HCT116 (cell line): ENCODE results near the gene RHBDL3. TPM values are rescaled to one million over a fixed set of nuclear protein-coding genes. Genes with fewer than 3 reads are reported as not detected.

Experiments used
- ATAC-seq: fragments of 200-7000 bp; cut with Tn5 transposase; 2 replicates; pipeline ENCODE4 v1.9.1; 2020; ENCODE audit warnings: mild to moderate bottlenecking, moderate library complexity
- BruUV-seq: library from RNA; stranded (reverse); fragments of 400-500 nt; replicated peaks from 2 replicates; lab custom pipeline; 2021; lab: Mats Ljungman, UMichigan
- CTCF ChIA-PET: fragments of 300-600 bp; sonication (Branson Sonifier 250); formaldehyde crosslinking; loops from one replicate; lab custom pipeline; 2021; ENCODE audit warnings: antibody characterized with exemption; lab: Charles Lee
- POLR2A ChIA-PET: fragments of 300-600, 350-600 bp; sonication (Branson Sonifier 250); formaldehyde crosslinking; loops from one replicate; lab custom pipeline; 2021; ENCODE audit warnings: antibody characterized with exemption; lab: Charles Lee
- RAD21 ChIA-PET, 2 experiments: fragments of 300-600 bp; sonication (Branson Sonifier 250); formaldehyde crosslinking; loops; one replicate each; lab custom pipeline; 2023; ENCODE audit warnings: low total read pairs in 2 of 2; ENCODE audit not compliant: uncharacterized antibody in 2 of 2, unreplicated experiment in 2 of 2, low non-redundant PET in 1 of 2; lab: Charles Lee
- DNase-seq: peaks from one replicate; pipeline ENCODE4 v3.0.0-alpha.2; 2010; ENCODE audit warnings: low read depth, low spot score
- H2AFZ ChIP-seq: fragments of 200-600 bp; shearing (Covaris generic), sonication (generic); 2 replicates; pipeline ENCODE4 v1.6.1; 2017; ENCODE audit warnings: low read depth, mixed run types, mixed read lengths, antibody characterized with exemption, low read length; ENCODE audit not compliant: poor library complexity, severe bottlenecking
- H3K27ac ChIP-seq: 2 replicates; pipeline ENCODE4 v1.5.1; 2012; ENCODE audit warnings: low read depth, low read length
- H3K27me3 ChIP-seq: fragments of 200-600 bp; sonication (generic); 2 replicates; pipeline ENCODE4 v1.6.1; 2016; ENCODE audit warnings: mixed run types, low read length, mixed read lengths; ENCODE audit not compliant: insufficient read depth
- H3K36me3 ChIP-seq, 2 experiments: fragments of 200-500 bp in 1 of 2; fragments of 200-600 bp in 1 of 2; sonication (Bioruptor generic) in 1 of 2; sonication (generic) in 1 of 2; 2 replicates each; pipeline versions ENCODE4 v1.5.1 to v1.6.1; 2014 to 2016; ENCODE audit warnings: low read length in 2 of 2, inconsistent platforms in 1 of 2, mixed read lengths in 1 of 2, mixed run types in 1 of 2; ENCODE audit not compliant: insufficient read depth in 2 of 2, control insufficient read depth in 1 of 2
- H3K4me1 ChIP-seq, 2 experiments: fragments of 200-600 bp in 1 of 2; sonication (generic) in 1 of 2; 2 replicates each; pipeline versions ENCODE4 v1.5.1 to v1.6.1; 2012 to 2017; ENCODE audit warnings: low read length in 2 of 2, inconsistent platforms in 1 of 2, mild to moderate bottlenecking in 1 of 2, mixed read lengths in 1 of 2, mixed run types in 1 of 2, moderate library complexity in 1 of 2; ENCODE audit not compliant: insufficient read depth in 2 of 2, control insufficient read depth in 1 of 2
- H3K4me2 ChIP-seq: fragments of 200-600 bp; sonication (generic); 2 replicates; pipeline ENCODE4 v1.6.1; 2017; ENCODE audit warnings: mixed run types, low read length, mixed read lengths
- H3K4me3 ChIP-seq, 2 experiments: fragments of 200-600 bp in 1 of 2; sonication (generic) in 1 of 2; replicated peaks in 1 of 2; 2 replicates each; pipeline ENCODE4 v1.5.1; 2011 to 2016; ENCODE audit warnings: low read length in 2 of 2, control low read depth in 1 of 2, low read depth in 1 of 2, mild to moderate bottlenecking in 1 of 2, mixed read lengths in 1 of 2, mixed run types in 1 of 2
- H3K79me2 ChIP-seq: fragments of 200-600 bp; sonication (generic); 2 replicates; pipeline ENCODE4 v1.6.1; 2017; ENCODE audit warnings: mild to moderate bottlenecking, mixed run types, low read length, moderate library complexity, mixed read lengths; ENCODE audit not compliant: insufficient read depth
- H3K9ac ChIP-seq: fragments of 200-600 bp; sonication (generic); 2 replicates; pipeline ENCODE4 v1.6.1; 2016; ENCODE audit warnings: low read length, mixed read lengths
- H3K9me2 ChIP-seq: fragments of 200-600 bp; sonication (generic), shearing (Covaris generic); 2 replicates; pipeline ENCODE4 v1.6.1; 2017; ENCODE audit warnings: mixed run types, mild to moderate bottlenecking, moderate library complexity; ENCODE audit not compliant: insufficient read depth
- H3K9me3 ChIP-seq, 2 experiments: fragments of 200-500 bp in 1 of 2; fragments of 200-600 bp in 1 of 2; sonication (Bioruptor generic) in 1 of 2; sonication (generic) in 1 of 2; 2 replicates each; pipeline ENCODE4 v1.6.1; 2014 to 2017; ENCODE audit warnings: low read length in 2 of 2, mixed read lengths in 2 of 2, inconsistent platforms in 1 of 2, low read depth in 1 of 2, mild to moderate bottlenecking in 1 of 2, mixed run types in 1 of 2, moderate library complexity in 1 of 2; ENCODE audit not compliant: control insufficient read depth in 1 of 2, insufficient read depth in 1 of 2
- H4K20me1 ChIP-seq: fragments of 200-600 bp; sonication (generic), shearing (Covaris generic); 2 replicates; pipeline ENCODE4 v1.6.1; 2017; ENCODE audit warnings: mixed run types, mild to moderate bottlenecking, moderate library complexity; ENCODE audit not compliant: insufficient read depth
- CEBPB ChIP-seq: IDR thresholded peaks from 2 replicates; pipeline ENCODE4 v1.6.1; 2012; ENCODE audit warnings: low read depth
- EGR1 ChIP-seq: IDR thresholded peaks from 2 replicates; pipeline ENCODE4 v1.6.1; 2012; ENCODE audit warnings: low read depth
- ELF1 ChIP-seq: IDR thresholded peaks from 2 replicates; pipeline ENCODE4 v1.6.1; 2012; ENCODE audit warnings: low read depth, borderline replicate concordance
- EZH2 ChIP-seq: fragments of 200-600 bp; sonication (generic); IDR thresholded peaks from 2 replicates; pipeline ENCODE4 v1.6.1; 2017; ENCODE audit warnings: antibody characterized with exemption, mixed run types
- EZH2phosphoT487 ChIP-seq: fragments of 200-600 bp; IDR thresholded peaks from 2 replicates; pipeline ENCODE4 v1.6.1; 2018; ENCODE audit warnings: antibody characterized with exemption, borderline replicate concordance
- FOSL1 ChIP-seq: IDR thresholded peaks from 2 replicates; pipeline ENCODE4 v1.6.1; 2012; ENCODE audit warnings: low read depth
- JUND ChIP-seq: IDR thresholded peaks from 2 replicates; pipeline ENCODE4 v1.6.1; 2012
- POLR2A ChIP-seq: IDR thresholded peaks from 2 replicates; pipeline ENCODE4 v1.7.0; 2011; ENCODE audit warnings: borderline replicate concordance; ENCODE audit not compliant: insufficient read depth, insufficient read length; ENCODE audit errors: extremely low read depth
- POLR2AphosphoS5 ChIP-seq: IDR thresholded peaks from 2 replicates; pipeline ENCODE4 v1.6.1; 2011; ENCODE audit warnings: mild to moderate bottlenecking, low read depth, low read length, moderate library complexity
- RAD21 ChIP-seq: IDR thresholded peaks from 2 replicates; pipeline ENCODE4 v1.6.1; 2012; ENCODE audit warnings: low read depth, mild to moderate bottlenecking
- SIN3A ChIP-seq: IDR thresholded peaks from 2 replicates; pipeline ENCODE4 v1.6.1; 2012; ENCODE audit warnings: low read depth
- SP1 ChIP-seq: IDR thresholded peaks from 2 replicates; pipeline ENCODE4 v1.6.1; 2012; ENCODE audit warnings: low read depth
- SRF ChIP-seq: IDR thresholded peaks from 2 replicates; pipeline ENCODE4 v1.6.1; 2012; ENCODE audit warnings: low read depth
- TCF7L2 ChIP-seq: IDR thresholded peaks from 2 replicates; pipeline ENCODE4 v1.7.0; 2011; ENCODE audit warnings: borderline replicate concordance, inconsistent platforms; ENCODE audit not compliant: insufficient read depth, insufficient read length; ENCODE audit errors: extremely low read depth
- YY1 ChIP-seq: IDR thresholded peaks from 2 replicates; pipeline ENCODE4 v1.6.1; 2011; ENCODE audit warnings: low read length, low read depth, moderate library complexity, mild to moderate bottlenecking; ENCODE audit not compliant: insufficient replicate concordance; ENCODE audit errors: extremely low read depth
- intact Hi-C: fragments of 100-400 bp; cut with micrococcal nuclease; formaldehyde crosslinking; loops from 2 replicates; pipeline ENCODE4 v1.10.0; 2022
- total RNA-seq: library from RNA; stranded (reverse); gene quantifications from one replicate; pipeline ENCODE4 v1.2.1, GENCODE V29; 2021; ENCODE audit not compliant: unreplicated experiment
- TF ChIP-seq, protein P1 (sequence below): IDR thresholded peaks from 2 replicates; pipeline ENCODE4 v1.6.1; 2011; ENCODE audit warnings: mild to moderate bottlenecking, low read length, moderate library complexity; ENCODE audit not compliant: insufficient replicate concordance; ENCODE audit errors: extremely low read depth
- TF ChIP-seq, protein P2 (sequence below): IDR thresholded peaks from 2 replicates; pipeline ENCODE4 v1.6.1; 2012
- TF ChIP-seq, protein P3 (sequence below), 3 experiments: fragments of 200-600 bp in 1 of 3; sonication (generic) in 1 of 3; IDR thresholded peaks in 2 of 3; conservative IDR thresholded peaks in 1 of 3; 2 replicates each; pipeline ENCODE4 v1.5.1; 2012 to 2017; ENCODE audit warnings: low read depth in 2 of 3, low read length in 2 of 3, antibody characterized with exemption in 1 of 3, borderline replicate concordance in 1 of 3, control low read depth in 1 of 3, mild to moderate bottlenecking in 1 of 3, mixed read lengths in 1 of 3, mixed run types in 1 of 3, moderate library complexity in 1 of 3; ENCODE audit not compliant: insufficient read depth in 1 of 3

RHBDL3 gene
- total RNA-seq, 1 experiment from 2014 or later: 4.0 TPM

DNA sequence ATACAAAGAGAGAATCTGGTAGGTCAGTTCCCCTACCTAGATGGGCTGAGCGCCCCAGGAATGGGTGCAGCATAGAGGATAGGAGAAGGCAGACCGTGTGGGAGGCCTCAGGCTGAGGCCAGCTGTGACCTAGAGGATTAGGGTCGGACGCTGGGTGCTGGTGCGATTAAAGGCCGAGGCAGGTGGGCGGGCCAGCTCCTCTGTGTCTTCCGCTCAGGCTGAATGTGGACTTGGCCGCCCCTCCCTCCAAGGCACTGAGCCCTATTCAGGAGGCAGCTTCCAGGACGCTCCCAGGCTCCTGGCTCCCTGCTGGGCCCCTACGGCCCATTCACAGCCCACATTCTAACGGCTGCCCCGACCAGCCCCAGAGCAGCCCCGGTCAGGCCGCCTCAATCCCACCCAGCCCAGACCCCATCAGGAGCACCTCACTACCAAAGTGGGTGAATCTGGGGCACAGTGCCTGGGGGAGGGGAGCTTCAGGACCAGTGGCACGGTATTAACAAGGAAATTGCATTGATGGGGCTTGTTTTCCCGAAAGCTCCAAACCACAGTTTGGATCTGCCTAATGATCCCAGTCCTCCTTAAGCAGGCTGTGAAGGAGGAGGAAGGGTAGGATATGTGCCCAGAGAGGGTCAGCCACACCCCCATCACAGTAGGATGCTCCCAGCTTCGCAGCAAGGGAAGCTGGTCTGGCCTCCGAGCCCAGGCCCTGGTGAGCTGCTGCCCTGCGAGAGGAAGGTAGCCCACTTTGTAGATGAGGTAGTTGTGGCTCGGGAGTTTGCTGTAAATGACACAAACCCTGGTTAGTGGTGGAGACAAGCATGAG lies 14.5 kb downstream of the RHBDL3 start:
- Histone ChIP-seq H2AFZ (no peak overlapping the region), H3K4me2 (no peak overlapping the region), H3K27me3 (no peaks in the 10 kb centered on the region), H3K36me3 (no peaks in the 10 kb centered on the region), H3K4me1 (peaks cover 4 to 12% of the 10 kb centered on the region in 2 experiments)
- DNase-seq: no peak
- TF ChIP-seq POLR2AphosphoS5 (no peak), EGR1 (no peak), SIN3A (no peak), ELF1 (no peak), RAD21 (no peak), CEBPB (no peak), YY1 (no peak), FOSL1 (no peak), POLR2A (no peak), JUND (no peak), EZH2 (no peak), SRF (no peak), TCF7L2 (no peak), EZH2phosphoT487 (no peak), SP1 (no peak)
- TF ChIP-seq, protein P1, sequence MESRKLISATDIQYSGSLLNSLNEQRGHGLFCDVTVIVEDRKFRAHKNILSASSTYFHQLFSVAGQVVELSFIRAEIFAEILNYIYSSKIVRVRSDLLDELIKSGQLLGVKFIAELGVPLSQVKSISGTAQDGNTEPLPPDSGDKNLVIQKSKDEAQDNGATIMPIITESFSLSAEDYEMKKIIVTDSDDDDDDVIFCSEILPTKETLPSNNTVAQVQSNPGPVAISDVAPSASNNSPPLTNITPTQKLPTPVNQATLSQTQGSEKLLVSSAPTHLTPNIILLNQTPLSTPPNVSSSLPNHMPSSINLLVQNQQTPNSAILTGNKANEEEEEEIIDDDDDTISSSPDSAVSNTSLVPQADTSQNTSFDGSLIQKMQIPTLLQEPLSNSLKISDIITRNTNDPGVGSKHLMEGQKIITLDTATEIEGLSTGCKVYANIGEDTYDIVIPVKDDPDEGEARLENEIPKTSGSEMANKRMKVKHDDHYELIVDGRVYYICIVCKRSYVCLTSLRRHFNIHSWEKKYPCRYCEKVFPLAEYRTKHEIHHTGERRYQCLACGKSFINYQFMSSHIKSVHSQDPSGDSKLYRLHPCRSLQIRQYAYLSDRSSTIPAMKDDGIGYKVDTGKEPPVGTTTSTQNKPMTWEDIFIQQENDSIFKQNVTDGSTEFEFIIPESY: no peak
- TF ChIP-seq, protein P2, sequence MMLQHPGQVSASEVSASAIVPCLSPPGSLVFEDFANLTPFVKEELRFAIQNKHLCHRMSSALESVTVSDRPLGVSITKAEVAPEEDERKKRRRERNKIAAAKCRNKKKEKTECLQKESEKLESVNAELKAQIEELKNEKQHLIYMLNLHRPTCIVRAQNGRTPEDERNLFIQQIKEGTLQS: no peak
- TF ChIP-seq, protein P3, sequence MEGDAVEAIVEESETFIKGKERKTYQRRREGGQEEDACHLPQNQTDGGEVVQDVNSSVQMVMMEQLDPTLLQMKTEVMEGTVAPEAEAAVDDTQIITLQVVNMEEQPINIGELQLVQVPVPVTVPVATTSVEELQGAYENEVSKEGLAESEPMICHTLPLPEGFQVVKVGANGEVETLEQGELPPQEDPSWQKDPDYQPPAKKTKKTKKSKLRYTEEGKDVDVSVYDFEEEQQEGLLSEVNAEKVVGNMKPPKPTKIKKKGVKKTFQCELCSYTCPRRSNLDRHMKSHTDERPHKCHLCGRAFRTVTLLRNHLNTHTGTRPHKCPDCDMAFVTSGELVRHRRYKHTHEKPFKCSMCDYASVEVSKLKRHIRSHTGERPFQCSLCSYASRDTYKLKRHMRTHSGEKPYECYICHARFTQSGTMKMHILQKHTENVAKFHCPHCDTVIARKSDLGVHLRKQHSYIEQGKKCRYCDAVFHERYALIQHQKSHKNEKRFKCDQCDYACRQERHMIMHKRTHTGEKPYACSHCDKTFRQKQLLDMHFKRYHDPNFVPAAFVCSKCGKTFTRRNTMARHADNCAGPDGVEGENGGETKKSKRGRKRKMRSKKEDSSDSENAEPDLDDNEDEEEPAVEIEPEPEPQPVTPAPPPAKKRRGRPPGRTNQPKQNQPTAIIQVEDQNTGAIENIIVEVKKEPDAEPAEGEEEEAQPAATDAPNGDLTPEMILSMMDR (IDR thresholded peaks at IDR 0.05 in 2 of 3, conservative IDR thresholded peaks at IDR 0.05 in 1 of 3; ENCODE audit: borderline replicate concordance in 1 of 3, insufficient read depth in 1 of 3, low read depth in 2 of 3, low read length in 2 of 3): no peak
- TF ChIP-seq, all 23 proteins: peak for 0
- RAD21 ChIA-PET: no interaction called here
- CTCF ChIA-PET: no interaction called here
- Histone ChIP-seq H3K9me2 (no peaks in the 10 kb centered on the region), H3K4me3 (no peak overlapping the region), H4K20me1 (no peaks in the 10 kb centered on the region), H3K9me3 (no peaks in the 10 kb centered on the region), H3K9ac (no peak overlapping the region), H3K79me2 (no peaks in the 10 kb centered on the region), H3K27ac (no peak overlapping the region)
- ATAC-seq: no peak
- BruUV-seq: no TSS peak
- intact Hi-C loops: no loop called here
- POLR2A ChIA-PET: no interaction called here
